IPS DF 6.9 (cell line): ENCODE measurements around the gene NOTCH1.

ENCODE experiments used
- DNase-seq: peaks from one replicate; pipeline ENCODE4 v3.0.0-alpha.2; 2013; ENCODE audit warnings: low read depth, low spot score
- H3K27ac ChIP-seq: one replicate; pipeline ENCODE4 v1.5.1; 2013; ENCODE audit warnings: low read length, control low read depth
- H3K27me3 ChIP-seq: 2 replicates; pipeline ENCODE4 v1.6.1; 2013; ENCODE audit warnings: mild to moderate bottlenecking, low read length; ENCODE audit not compliant: control insufficient read depth, insufficient read depth
- H3K36me3 ChIP-seq: 2 replicates; pipeline ENCODE4 v1.6.1; 2013; ENCODE audit warnings: low read length; ENCODE audit not compliant: control insufficient read depth, insufficient read depth
- H3K4me1 ChIP-seq: 2 replicates; pipeline ENCODE4 v1.6.1; 2013; ENCODE audit warnings: low read length; ENCODE audit not compliant: control insufficient read depth, insufficient read depth
- H3K4me3 ChIP-seq: 2 replicates; pipeline ENCODE4 v1.5.1; 2013; ENCODE audit warnings: mild to moderate bottlenecking, low read length
- H3K9me3 ChIP-seq: 2 replicates; pipeline ENCODE4 v1.6.1; 2013; ENCODE audit warnings: low read length, inconsistent platforms; ENCODE audit not compliant: control insufficient read depth, insufficient read depth
- WGBS: extraction: QIAGEN DNeasy Blood & Tissue Kit; methylation state at CpG from one replicate; pipeline ENCODE4 v1.1.7; 2013; ENCODE audit warnings: mixed read lengths, missing lambda C conversion rate; ENCODE audit not compliant: insufficient read length, insufficient coverage; 5-methylcytosine and 5-hydroxymethylcytosine counted together

The NOTCH1 gene

DNA sequence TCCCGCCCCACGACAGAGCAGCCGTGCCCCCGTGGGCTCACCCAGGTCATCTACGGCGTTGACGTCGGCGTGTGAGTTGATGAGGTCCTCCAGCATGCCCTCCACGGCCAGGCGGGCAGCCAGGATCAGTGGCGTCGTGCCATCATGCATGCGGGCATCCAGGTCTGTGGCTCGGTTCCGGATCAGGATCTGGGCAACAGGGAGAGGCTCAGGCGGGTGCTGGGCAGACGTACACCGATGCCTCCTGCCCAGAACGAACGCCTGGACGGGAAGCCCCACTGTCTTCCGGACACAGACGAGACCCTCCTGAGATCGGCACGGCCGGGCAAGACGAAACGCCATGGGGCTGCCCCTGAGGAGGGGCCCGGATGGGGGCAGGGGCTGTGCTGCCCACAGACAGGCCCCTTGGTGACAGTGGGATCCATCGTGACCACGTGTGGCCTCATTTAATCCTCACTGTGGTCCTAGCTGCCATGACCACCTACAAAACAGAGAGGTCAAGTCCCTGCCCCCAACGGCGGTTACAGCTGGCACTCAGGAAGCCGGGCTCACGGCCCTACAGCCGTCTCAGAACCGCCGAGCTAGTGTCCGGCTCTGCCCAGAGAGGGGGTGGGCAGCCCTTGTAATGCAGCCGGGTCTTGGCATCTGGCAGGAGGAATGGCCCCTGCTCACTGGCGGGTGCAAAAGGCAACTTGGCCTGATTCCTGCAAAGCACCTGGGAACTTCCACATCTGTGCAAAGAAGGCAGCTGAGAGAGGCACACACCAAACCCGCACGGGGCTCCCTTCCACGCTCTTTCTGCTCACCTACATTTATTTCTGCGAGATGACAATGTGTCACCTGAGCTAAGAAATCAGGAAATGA, 46.5 kb downstream of the NOTCH1 start:
- H3K4me1 ChIP-seq: no peaks in the 10 kb centered on the region; the same call in 1 of the 2 replicates
- H3K36me3 ChIP-seq: peaks cover 60% of the 10 kb centered on the region
- no CpG with 5 or more reads among the region's 46 CpGs for WGBS
- no peaks in the 10 kb centered on the region for H3K9me3 ChIP-seq
- H3K27me3 ChIP-seq: no peaks in the 10 kb centered on the region
- no peak for DNase-seq
- no peak overlapping the region for H3K4me3 ChIP-seq
- H3K27ac ChIP-seq: no peak overlapping the region

DNA sequence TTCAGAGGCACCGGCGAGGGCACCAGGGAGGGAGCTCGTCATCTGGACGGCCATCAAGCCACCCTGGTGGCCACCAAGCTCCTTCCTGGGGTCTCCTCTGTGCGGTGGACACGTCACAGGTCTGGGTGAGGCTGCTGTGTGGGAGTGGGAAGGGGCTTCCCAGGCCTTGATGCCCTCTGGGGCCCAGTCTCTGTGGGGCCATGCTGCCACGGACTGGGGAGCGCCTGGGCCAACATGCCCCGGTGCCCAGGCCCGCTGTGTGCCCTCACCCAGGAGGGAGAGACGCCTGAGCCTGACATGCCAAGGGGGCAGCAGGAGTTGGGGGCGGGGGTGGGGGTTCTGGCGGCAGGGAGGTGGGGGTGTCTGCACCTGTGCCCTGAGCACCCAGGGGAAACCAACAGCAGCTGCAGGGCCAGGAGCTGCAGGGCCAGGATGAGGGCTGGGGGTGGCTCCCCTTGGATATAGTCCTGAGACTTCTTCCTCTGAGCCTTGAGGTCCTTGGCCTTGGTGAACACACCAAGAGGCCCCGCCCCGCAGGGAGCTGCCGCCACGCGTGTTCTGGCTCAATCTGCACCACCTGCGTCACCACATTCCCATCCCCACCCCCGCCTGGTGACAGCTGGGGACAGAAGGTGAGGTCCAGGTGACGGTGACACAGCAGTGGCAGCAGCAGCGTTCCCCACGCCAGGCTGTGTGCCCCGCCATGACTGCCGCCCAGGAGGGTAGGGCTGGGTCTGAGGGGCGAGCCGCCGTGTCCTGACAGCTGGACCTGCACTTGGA, 47.7 kb downstream of the NOTCH1 start:
- Histone ChIP-seq H3K27me3 (no peaks in the 10 kb centered on the region), H3K4me1 (no peaks in the 10 kb centered on the region; the same call in 1 of the 2 replicates), H3K27ac (no peak overlapping the region), H3K9me3 (no peaks in the 10 kb centered on the region), H3K4me3 (no peak overlapping the region), H3K36me3 (peaks cover 52% of the 10 kb centered on the region)
- no CpG with 5 or more reads among the region's 28 CpGs for WGBS
- DNase-seq: no peak

DNA sequence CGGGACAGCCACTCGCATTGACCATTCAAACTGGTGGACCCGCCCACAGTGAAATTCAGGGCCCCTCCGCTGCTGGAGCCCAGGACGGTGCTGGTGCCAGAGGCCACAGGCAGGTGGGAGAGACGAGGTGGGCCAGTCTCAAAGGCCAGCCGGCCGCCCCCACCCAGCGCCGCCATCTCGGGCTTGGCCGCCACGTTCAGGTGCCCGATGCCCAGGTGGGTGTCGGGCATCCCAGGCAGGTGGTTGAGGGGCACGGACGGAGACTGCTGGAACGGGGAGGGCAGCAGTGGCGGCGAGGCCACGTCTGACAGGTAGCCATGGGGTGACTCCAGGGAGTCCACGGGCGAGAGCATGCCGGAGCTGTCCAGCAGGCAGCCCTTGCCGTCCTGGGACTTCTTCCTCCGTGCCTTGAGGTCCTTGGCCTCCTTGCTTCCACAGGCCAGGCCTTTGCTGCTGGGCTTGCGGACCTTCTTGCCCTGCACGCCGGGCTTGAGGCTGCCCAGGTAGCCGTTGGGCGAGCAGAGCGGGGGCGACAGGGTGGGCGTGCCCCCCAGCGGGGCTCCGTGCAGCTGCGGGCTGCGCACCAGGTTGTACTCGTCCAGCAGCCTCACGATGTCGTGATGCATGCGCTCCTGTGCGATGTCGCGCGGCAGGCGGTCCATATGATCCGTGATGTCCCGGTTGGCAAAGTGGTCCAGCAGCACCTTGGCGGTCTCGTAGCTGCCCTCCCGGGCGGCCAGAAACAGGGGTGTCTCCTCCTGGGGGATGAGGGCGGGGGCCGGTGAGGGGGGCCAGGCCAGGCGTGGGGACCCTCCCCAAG, 48.8 kb downstream of the NOTCH1 start:
- Histone ChIP-seq H3K9me3 (no peaks in the 10 kb centered on the region), H3K36me3 (peaks cover 48% of the 10 kb centered on the region), H3K27ac (no peak overlapping the region), H3K27me3 (no peaks in the 10 kb centered on the region), H3K4me1 (no peaks in the 10 kb centered on the region; the same call in 1 of the 2 replicates), H3K4me3 (no peak overlapping the region)
- no CpG with 5 or more reads among the region's 56 CpGs for WGBS
- no peak for DNase-seq

DNA sequence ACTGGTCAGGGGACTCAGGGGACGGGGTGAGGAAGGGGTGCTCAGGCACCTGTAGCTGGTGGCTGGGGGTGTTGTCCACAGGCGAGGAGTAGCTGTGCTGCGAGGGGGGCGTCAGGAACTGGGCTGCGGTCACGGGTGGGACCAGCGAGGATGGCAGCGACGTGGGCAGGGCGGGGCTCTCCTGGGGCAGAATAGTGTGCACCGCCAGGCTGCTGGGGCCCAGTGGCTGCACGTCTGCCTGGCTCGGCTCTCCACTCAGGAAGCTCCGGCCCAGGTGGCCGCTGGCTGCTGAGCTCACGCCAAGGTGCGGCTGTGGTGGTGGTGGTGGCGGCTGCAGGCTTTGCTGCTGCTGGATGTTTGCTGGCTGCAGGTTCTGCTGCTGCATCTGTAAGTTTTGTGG, 49.7 kb downstream of the NOTCH1 start:
- H3K4me1 ChIP-seq: no peaks in the 10 kb centered on the region; the same call in 1 of the 2 replicates
- H3K36me3 ChIP-seq: peaks cover 42% of the 10 kb centered on the region
- no peak for DNase-seq
- no peaks in the 10 kb centered on the region for H3K9me3 ChIP-seq
- H3K27ac ChIP-seq: no peak overlapping the region
- WGBS: no CpG with 5 or more reads among the region's 18 CpGs
- no peak overlapping the region for H3K4me3 ChIP-seq
- no peaks in the 10 kb centered on the region for H3K27me3 ChIP-seq

DNA sequence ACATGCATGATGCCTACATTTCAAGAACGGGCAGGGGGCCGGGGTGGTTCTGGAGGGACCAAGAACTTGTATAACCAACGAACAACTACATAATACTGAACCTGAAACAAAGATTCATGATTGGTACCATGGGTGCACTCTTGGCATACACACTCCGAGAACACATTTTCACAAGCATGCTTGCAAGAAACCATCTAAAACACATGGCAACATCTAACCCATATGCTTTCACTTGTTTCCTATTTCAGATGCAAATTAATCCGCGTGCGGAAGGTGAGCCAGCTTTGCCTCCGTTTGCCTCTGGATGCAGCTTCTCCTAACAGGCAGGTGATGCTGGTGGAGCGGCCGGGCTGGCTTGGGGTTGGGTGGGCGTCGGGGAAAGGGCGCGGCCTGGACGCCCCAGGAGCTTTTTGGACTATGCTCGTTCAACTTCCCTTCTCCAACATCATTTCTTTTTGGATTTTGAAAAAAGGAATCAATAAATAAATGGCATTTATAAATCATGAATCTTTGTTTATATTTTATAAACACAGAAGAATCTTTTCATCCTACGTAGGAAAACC, 50.5 kb downstream of the NOTCH1 start:
- no peak overlapping the region for H3K27ac ChIP-seq
- peaks cover 37% of the 10 kb centered on the region for H3K36me3 ChIP-seq
- WGBS: no CpG with 5 or more reads among the region's 17 CpGs
- H3K4me3 ChIP-seq: no peak overlapping the region
- no peaks in the 10 kb centered on the region for H3K27me3 ChIP-seq
- H3K9me3 ChIP-seq: no peaks in the 10 kb centered on the region
- no peak for DNase-seq
- no peaks in the 10 kb centered on the region; the same call in 1 of the 2 replicates for H3K4me1 ChIP-seq

DNA sequence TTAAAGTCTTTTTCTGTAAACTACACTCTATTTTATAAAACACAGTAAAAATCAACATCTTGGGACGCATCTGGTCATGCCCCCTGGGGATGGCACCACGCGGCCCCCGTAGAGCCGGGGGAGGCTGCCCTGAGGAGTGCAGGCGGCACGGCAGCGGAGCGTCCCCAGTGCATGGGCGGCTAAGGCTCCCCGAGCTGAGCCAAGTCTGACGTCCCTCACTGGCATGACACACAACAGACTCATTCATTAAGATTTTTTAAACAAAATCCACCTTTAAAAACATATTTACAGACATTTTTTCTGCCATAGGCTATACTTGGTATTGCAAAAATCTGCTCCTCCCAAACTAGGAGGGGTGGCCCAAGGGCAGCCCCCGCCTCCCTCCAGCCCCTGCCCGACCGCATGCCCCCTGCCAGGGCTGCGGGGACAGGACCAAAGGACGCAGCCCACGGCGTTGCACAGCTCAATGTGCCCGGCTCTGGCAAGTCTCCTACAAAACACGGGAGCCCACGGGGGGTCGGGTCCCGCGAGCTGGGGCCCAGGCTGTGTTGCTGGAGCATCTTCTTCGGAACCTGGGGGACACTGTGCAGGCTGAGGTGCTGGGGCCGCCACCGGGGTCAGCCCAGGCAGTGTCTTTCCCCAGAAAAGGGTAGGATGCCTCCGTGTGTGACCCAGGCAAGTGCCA, 51.2 kb downstream of the NOTCH1 start:
- Histone ChIP-seq H3K27ac (no peak overlapping the region), H3K27me3 (no peaks in the 10 kb centered on the region), H3K4me3 (no peak overlapping the region), H3K36me3 (peaks cover 31% of the 10 kb centered on the region), H3K9me3 (no peaks in the 10 kb centered on the region), H3K4me1 (no peaks in the 10 kb centered on the region; the same call in 1 of the 2 replicates)
- no peak for DNase-seq
- no CpG with 5 or more reads among the region's 29 CpGs for WGBS

DNA sequence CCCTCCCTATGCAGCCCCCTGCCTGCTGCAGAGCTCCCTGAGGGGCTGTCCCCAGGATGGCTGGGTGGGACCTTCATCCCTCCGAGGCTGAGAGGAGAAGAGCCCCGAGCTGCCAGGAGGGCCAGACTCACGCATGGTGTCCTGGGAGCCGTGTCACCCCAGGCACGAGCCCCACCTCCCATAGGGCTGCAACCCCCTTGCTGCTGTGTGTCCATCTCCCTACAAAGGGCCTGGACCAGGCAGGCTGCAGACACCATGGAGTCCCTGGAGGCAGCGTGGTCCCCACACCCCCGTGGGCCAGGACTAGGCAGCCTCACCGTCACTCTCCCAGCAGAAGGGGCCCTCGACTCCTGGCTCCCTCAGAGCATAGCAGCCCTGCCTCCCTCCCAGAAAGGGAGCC, 51.8 kb downstream of the NOTCH1 start:
- H3K36me3 ChIP-seq: peaks cover 24% of the 10 kb centered on the region
- no peak for DNase-seq
- H3K9me3 ChIP-seq: no peaks in the 10 kb centered on the region
- H3K4me1 ChIP-seq: no peaks in the 10 kb centered on the region; the same call in 1 of the 2 replicates
- no peak overlapping the region for H3K27ac ChIP-seq
- no peaks in the 10 kb centered on the region for H3K27me3 ChIP-seq
- WGBS: no CpG with 5 or more reads among the region's 9 CpGs
- no peak overlapping the region for H3K4me3 ChIP-seq

DNA sequence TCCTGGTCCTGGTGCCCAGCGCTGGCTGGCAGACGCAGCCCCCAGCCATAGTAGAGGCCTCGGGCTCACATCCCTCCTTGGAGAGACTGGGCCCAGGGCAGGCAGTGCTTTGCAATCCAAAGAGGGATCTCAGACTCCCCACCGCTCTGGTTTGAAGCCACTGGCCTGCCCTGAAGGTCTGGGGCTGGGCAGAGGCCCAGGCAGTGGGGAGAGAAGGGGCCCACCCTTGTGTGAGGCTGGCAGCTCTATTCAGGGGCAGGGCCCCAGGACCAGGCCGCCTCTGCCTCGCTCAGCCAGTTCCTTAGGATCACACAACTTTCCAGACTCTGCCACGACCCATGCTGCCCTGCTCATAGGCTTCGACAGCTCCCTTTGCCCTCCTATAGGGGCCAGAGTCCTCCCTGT, 52.3 kb downstream of the NOTCH1 start:
- WGBS: no CpG with 5 or more reads among the region's 8 CpGs
- H3K27me3 ChIP-seq: no peaks in the 10 kb centered on the region
- no peaks in the 10 kb centered on the region for H3K9me3 ChIP-seq
- H3K27ac ChIP-seq: no peak overlapping the region
- no peaks in the 10 kb centered on the region; the same call in 1 of the 2 replicates for H3K4me1 ChIP-seq
- H3K4me3 ChIP-seq: no peak overlapping the region
- H3K36me3 ChIP-seq: peaks cover 20% of the 10 kb centered on the region
- no peak for DNase-seq

DNA sequence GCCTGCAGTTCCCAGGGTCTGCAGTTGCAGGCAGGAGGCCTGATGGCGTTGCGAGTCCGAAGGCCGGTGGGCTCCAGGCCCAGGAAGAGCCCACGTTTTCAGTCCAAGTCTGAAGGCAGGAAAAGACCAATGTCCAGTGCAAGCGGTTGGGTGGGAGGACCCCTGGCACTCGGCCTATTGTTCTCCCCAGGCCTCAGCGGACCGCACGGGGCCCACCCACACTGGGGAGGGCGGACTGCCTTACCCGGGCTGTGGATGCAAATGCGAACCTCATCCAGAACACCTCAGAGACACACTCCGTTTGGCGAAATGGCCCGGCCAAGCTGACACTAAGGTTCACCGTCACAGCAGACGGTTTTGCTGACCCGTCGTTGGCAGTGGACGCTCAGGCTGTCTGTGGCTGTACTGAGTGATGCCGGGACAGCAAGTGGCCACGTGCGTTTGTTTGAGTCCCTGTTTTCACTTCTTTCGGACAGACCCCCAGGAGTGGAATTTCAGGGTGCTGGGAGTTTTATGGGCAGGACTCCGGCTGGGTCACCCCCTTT, 52.8 kb downstream of the NOTCH1 start:
- Histone ChIP-seq H3K36me3 (peaks cover 16% of the 10 kb centered on the region), H3K4me3 (no peak overlapping the region), H3K4me1 (no peaks in the 10 kb centered on the region; the same call in 1 of the 2 replicates), H3K27ac (no peak overlapping the region), H3K27me3 (no peaks in the 10 kb centered on the region), H3K9me3 (no peaks in the 10 kb centered on the region)
- WGBS: no CpG with 5 or more reads among the region's 26 CpGs
- DNase-seq: no peak
